Right ventricle myocardium inferior (tissue), 1 donor: ENCODE data around the gene PRELID2. TPM values are rescaled to one million over a fixed set of nuclear protein-coding genes. Genes with fewer than 3 reads are reported as not detected.

Experiments
- total RNA-seq: library from RNA; stranded (reverse); fragmentation: NEBNext Ultra II Directional; extraction: Animal tissue kit (Norgen Biotek cat#: 25700); gene quantifications from one replicate; pipeline ENCODE4 v1.2.1, GENCODE V29; 2021
- donor health status: DM: no; HTN: yes; CAD: no; lungs with severe emphysema.

Gene PRELID2
- total RNA-seq, 1 donor from 2014 or later = 33.2 TPM

Other genes with a start within 250 kb of the PRELID2 start
- 5.5 TPM for gene GRXCR2, start 37.7 kb upstream of the PRELID2 start, total RNA-seq
- 267 TPM for gene SH3RF2, start 101.2 kb upstream of the PRELID2 start, total RNA-seq